ENCODE data around the gene LMO4.

The LMO4 gene

GRCh38 chr1:87328272-87329050 is at the start of gene LMO4:
Gene LMO4 (plus strand): TSS chr1:87328880. CDS start chr1:87332016, 3,136 bp downstream.
- DNase-seq: peak; percentile 70

- no peak for DNase-seq
These were observed 49.2 kb upstream of the LMO4 start for GRCh38 chr1:87279536-87279875.

GRCh38 chr1:87279966-87280535 is 48.6 kb upstream of the LMO4 start:
- no peak for DNase-seq

DNA sequence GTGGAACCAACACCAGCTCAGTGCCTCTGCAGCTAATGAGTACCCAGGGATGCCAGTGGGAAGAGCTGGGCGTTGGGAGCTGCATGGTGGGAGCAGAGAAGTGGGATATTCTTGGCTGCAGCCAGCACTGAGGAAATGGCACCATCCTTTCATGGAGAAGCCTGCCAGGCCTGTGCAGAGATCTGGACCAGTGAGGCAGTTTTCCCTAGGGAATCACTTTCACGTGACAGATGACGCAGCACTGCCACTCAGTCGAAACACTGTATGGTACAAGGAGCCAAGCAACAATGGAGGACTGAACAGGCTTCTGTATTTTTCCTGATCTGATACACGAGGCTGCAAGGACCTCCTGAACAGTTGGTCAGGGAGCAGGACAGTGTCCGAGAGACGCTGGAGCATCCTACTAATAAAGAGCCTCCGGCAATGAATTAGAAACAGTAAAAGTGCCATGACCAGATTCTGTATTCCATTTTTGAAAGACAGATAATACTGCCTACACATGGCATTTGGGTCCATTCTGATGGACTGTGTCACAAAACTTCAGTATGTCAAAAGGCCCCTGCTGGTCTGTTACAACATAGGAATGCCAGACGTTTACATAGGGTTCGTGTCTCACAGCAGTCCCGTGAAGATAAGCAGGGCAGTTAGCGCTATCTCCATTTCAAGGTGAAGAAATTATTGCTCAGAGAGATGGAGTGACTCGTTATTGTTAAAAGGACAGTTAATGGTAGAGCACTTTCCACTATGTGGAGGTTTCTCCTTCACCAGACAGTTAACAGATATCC is 44.0 kb upstream of the LMO4 start:
- DNase-seq: no peak

- no peak for DNase-seq
These were observed 37.6 kb upstream of the LMO4 start for GRCh38 chr1:87291107-87291506.

DNA sequence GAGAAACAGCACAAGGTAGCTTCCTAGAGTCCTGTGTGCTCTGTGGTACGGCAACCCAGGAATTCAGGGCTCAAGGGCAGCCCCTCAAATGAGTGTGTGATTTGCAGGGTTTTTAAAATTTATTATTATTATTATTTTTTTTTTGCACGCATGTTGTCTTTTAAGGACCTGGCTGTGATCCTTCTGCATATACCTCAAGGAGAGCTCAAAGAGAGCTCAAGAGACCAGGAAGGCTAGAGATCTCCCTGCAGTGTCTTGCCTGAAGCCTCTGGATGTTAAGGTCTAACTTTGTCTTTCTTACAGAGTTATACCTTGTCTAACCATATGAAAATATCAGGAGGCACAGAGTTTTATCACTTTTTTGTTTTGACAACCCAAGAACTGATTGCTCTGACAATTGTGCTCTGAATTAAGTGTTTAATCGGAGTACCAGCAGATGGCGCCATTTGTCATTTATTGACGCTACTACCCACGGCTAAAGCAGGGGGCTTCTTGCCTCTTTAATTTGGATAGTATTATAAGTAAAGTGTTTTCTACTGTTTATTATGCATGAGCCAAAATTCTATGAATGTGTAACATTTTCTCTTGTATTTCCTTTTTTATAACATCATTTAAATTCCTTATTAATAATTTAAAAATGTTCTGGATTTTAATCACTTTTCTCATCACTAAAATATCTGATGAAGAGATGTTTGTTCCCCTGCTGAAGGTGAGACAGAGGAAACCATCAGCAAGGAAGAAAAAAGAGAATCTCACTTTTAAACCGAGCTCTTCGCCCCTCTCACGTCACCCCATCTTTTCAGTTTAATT is 35.8 kb upstream of the LMO4 start:
- peak; percentile 46 for DNase-seq

GRCh38 chr1:87294633-87295032 is 34.0 kb upstream of the LMO4 start:
- no peak for DNase-seq

DNA sequence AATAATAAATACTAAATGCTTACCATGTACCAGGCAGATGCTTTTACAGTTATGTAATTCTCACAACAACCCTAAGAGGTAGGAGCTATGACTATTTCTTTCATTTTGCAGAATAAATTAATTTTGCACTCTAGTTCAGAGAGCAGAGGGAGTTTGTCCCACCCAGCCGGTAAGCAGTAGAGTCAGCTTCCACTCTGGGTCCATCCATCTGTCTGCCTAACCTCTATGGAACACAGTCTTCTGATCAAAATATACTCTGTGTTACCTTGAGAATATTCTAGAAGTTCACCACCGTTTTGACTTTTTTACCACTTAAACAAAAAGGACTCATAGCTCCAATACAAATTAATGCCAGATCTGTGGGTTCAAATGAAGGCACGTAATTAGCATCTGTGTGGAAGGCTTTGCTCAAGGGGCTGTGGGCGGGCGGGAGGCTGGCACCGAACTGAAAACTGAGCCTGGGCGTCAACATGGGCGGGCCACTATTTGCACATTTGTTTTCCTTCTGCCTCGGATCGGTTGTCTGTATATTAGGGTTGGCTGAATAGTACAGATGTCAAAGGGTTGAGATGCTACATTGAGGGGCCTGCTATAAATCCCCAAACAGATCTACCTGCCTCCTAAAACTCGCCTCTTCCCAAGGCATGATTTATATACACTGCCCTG is 33.1 kb upstream of the LMO4 start:
- DNase-seq: no peak

DNA sequence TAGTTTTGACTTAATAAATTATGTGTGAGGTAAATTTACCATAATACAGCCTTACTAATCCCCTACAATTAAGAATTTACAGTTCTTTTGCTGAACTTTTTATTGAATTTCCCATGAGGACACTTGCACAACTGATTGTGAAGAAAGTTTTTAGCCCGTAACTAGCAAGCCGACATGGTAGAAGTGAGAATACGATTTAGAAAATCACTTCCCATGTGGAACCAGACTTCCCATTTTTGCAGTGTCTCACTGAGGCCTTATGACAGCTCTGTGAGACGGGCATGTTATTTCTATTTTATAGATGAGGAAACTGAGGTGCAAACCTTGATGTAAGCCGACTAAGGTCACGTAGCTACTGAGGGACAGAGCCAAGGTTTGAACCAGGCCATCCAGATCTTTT is 32.5 kb upstream of the LMO4 start:
- DNase-seq: no peak

DNA sequence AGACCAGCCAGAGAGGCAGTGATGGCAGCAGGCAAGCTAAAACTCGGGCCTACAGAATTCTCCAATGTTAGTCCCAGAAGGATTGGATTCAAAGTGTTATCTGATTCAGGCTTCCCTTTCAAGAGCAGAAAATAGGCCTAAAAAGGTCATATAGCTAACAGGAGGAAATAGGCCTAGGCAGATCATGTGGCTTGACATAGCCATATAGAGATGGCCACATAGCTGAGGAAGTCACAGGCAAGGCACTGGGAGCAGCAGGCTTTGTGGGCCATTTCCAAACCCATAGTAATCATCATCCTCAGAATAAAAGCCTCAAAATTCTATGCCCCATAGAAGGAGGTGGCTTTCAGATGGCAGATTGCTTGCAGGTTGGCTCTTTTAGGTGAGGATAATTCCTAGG is 29.0 kb upstream of the LMO4 start:
- DNase-seq: no peak

DNA sequence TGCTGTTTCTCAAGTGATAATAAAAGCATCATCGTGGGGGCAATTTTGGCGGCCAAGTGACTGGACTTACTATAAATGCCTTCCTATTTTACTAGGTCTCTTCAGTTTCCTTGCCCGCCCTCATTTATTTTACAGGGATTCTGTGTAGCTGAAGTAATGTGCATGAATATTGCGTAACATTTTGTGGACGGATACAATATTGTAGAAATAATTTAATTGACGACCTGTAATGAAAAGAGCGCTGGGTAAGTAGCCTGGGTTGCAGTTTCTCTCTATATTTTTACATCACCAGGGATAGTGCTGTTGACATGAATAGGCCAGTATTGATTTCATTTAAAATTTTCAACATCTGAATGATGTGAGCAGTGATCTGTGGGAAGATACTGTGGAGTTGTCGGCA is 28.1 kb upstream of the LMO4 start:
- no peak for DNase-seq

- DNase-seq: no peak
These were observed 23.5 kb upstream of the LMO4 start for GRCh38 chr1:87305151-87305550.

DNA sequence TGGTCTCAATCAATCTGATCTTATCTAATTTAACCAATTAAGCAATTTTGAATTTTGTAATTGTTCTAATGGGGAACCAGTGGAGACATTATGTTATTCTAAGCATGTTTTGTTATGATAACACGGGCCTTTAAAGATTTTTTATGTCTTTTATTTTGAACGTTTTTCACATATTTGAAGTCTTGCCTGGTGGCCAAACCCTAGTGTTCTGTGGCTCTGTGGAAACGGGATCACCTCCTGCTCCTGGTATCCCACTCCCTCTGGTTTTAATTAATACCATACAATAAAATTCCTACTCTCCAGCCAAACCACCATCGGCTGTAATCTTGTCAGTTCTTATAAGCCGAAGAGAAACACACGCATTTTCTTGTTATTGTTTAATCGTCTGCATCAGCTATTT is 22.9 kb upstream of the LMO4 start:
- no peak for DNase-seq

DNA sequence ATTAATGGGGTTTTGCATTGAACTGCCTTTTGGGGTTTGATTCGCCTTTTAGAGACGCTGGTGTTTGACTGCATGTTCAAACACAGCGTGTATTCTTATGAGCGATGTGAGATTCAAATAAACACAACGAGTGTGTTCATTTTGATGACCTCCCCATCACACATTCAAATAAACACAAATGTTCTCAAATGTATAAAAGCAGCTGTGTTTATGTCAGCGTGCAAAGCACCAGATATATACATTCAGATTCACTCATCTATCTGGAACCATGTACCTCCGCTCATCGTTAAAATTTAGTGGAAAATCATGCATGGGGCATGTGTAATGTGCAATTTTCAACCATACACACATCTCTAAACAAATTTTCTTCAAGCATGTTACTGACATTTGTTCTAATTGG is 21.4 kb upstream of the LMO4 start:
- no peak for DNase-seq

- DNase-seq: no peak
These were observed 20.7 kb upstream of the LMO4 start for GRCh38 chr1:87307931-87308330.

DNA sequence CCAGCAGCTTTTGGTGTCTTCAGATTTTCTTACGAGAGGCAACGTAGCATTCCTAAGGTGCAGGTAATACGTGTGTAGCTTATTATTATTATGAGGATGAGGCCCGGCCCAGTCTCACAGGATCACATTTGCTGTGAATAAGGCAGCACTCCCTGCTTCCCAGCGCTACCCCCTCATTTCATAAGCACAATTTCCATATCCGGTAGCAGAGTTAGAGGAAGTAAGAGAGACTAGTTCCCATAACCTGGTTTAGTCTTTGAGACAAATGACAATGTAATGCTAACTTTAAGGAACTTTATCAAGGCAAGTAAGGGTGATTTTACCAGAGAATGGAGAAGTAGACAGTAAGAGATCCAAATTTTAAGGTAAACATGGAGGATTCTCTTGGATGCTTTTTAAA is 14.6 kb upstream of the LMO4 start:
- DNase-seq: no peak

DNA sequence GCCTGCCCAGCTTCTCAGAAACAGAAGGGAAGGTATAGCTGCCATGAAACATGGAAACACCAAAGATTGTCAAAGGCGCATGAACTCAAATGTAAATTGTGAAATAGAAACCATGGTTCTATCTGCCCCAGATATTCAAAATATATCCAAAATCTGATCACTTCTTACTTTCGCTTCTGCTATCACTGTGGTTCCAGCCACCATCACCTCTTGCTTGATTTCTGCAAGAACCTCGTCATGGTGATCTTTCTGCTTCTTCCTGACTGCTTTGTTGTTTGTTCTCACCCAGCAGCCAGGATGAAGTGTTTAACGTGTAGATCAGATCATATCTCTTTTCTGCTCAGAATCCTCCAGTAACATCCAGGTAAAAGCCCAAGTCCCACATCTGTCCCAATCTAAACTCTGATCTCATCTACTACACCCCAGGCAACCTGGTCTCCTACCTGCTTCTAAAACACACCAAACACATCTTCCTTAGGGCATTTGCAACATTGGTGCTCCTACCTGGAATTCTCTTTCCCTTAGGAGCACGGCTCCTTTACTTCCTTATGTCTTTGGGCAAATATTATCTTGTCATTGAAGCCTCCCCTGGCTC is 10.5 kb upstream of the LMO4 start:
- no peak for DNase-seq

DNA sequence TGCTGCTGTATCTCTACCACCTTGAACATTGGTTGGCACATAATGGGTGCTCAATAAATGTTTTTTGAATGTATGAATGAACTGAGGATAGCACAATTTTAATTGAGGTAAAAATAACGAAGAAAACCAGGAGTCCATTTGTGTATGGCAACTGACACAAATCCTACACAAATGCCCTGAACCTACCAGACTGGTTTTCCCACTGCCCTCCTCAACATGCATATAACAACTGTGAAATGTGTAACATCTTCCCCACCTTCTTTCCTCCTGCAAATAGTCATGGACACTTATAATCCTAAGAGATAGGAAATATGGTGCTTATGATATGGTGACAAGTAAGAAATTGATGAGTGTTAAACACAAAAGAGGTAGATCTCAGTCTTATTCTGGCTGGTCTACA is 9.9 kb upstream of the LMO4 start:
- DNase-seq: no peak

- no peak for DNase-seq
These were observed 2.5 kb upstream of the LMO4 start for GRCh38 chr1:87325982-87326738.

GRCh38 chr1:87327376-87328271 is 1.1 kb upstream of the LMO4 start:
- no peak for DNase-seq

All from activated CD4-positive, CD25-positive, alpha-beta regulatory T cell treated with anti-CD3 and anti-CD28 coated beads, Interleukin-2, amount 50 U/mL, for 72 hours (primary cell).